A549 treated with AZD2906 at 1 μM for 4 hours (cell line): ENCODE data around the gene KCNS1. TPM values are rescaled to one million over a fixed set of nuclear protein-coding genes. Genes with fewer than 3 reads are reported as not detected.

Experiments
- total RNA-seq: library from RNA; stranded (reverse); fragments of 200-300 nt; extraction: Qiagen RNA extraction; gene quantifications from 5 replicates; pipeline ENCODE4 v1.2.3, GENCODE V29; 2022

The KCNS1 gene, protein sequence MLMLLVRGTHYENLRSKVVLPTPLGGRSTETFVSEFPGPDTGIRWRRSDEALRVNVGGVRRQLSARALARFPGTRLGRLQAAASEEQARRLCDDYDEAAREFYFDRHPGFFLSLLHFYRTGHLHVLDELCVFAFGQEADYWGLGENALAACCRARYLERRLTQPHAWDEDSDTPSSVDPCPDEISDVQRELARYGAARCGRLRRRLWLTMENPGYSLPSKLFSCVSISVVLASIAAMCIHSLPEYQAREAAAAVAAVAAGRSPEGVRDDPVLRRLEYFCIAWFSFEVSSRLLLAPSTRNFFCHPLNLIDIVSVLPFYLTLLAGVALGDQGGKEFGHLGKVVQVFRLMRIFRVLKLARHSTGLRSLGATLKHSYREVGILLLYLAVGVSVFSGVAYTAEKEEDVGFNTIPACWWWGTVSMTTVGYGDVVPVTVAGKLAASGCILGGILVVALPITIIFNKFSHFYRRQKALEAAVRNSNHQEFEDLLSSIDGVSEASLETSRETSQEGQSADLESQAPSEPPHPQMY
- total RNA-seq: not detected in 5 replicates

DNA sequence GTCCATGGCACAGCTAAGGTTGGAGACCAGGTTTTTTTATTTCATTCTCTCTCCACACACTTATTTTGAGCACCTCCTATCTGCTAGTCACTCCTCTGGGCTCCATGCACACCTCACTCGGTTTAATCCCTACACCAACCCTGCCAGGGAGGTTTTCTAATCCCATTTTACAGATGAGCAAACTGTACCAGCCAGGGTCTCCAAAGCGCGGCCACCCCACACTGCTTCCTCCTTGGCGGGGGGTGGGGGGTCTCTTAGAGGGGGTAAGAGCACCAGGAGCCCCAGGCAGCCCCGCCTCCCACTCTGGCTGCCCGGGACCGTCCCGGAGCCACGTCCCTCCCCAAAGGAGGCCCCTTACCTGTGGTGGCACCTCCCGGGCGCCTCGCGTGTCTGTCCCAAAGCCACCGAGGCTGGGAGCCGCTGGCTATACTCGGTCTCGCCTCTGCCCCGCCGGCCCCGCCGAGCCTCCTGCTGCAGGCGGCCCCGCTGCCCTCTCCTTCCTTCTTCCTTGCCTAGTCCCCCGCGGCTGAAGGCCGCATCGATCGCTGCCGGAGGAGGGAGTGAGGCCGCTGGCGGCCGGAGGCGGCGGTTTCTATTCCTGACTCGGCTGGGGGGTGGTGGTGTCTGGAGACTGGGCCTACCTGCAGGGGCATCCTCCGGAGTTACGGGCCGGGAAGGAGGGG lies at the start of gene KCNS1:
Gene KCNS1 (minus strand): TSS at position 565 of the 683 bp plus-strand sequence. CDS start 1,891 bp downstream, outside the sequence.

DNA sequence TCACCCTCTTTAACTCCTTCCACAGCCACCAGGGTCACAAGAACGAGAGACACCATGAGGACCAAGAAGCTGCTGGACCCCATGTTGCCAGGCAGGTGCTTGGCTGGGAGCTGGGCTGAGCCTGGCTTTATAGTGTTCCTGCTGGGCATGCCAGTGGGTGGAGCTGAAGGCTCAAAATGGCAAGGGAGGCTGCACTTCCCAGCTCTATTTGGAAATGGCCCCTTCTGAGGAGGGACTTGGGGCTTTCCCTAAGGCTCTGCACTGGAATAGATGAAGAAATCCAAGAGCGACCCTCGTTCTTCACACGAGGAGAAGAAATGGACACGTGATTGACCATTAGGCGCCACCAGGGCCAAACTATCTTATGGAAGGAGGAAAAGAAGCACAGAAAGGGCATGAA lies 23.4 kb upstream of the KCNS1 start, which contains the start of gene WFDC12:
Gene WFDC12 (minus strand): TSS at position 101 of the 400 bp plus-strand sequence. CDS start 18 bp downstream, at position 83.

DNA sequence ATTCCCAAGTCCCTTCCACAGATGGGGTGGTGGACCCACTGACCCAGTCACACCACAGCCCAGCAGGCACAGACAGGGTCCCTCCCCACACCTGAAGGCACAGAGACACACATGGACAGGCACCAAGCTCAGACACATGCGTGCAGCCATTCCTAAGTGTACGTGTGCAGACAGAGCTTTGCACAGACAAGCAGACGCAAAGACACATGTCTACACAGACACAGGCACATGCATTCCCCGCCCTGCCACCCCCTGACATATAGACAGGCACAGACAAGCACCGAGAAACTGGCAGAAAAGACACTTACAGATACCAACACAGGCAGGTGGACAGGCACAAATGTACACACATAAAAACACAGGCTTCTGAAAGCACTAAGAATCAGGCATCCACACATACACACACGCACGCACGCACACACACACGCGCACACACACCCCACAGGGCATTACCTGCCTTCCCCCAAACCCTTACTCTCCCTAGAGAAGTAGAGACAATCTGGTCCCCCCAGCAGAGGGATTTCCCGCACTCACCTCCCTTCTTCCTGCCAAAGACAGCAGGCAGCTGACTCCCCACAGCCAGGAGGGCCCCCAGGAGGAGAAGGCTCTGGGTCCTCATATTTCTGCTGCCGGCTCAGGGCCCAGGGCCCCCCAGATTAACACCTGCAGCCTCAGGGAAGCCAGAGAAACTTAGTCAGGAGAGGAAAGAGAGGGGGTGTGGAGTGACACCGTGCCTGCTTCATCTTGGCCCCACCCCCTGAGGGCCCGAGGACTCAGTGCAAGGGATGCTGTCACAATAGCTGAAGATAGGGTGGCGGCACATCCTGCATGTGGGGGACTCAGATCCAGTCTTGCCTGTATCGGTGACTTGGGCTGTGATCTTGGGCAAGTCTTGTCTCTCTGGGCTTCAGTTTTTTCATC lies 13.8 kb upstream of the KCNS1 start, which contains the start of gene WFDC5:
Gene WFDC5 (minus strand): TSS at position 710 of the 921 bp plus-strand sequence. CDS start 91 bp downstream, at position 619.

Other genes starting within 250 kb of the KCNS1 start
- gene YWHAB, start 215.4 kb downstream of the KCNS1 start, total RNA-seq: 183 to 210 TPM (median 187 TPM) in 5 replicates
- gene PABPC1L, start 191.1 kb downstream of the KCNS1 start, total RNA-seq: 8.7 to 18.7 TPM (median 15.3 TPM) in 5 replicates
- 38.6 to 44.3 TPM (median 41.2 TPM) in 5 replicates for gene TOMM34, start 140.7 kb downstream of the KCNS1 start, total RNA-seq
- gene STK4, start 134.6 kb downstream of the KCNS1 start, total RNA-seq: 11.4 to 14.1 TPM (median 12.0 TPM) in 5 replicates
- gene WFDC5, start 14.0 kb upstream of the KCNS1 start, total RNA-seq: 0.08 TPM in 1 of 5 replicates, not detected in the others
- gene WFDC12, start 23.3 kb upstream of the KCNS1 start, total RNA-seq: not detected in 5 replicates
- gene PI3, start 73.8 kb upstream of the KCNS1 start, total RNA-seq: 2.6 to 5.1 TPM (median 3.0 TPM) in 5 replicates
- not detected in 5 replicates for gene SEMG1, start 105.9 kb upstream of the KCNS1 start, total RNA-seq
- not detected in 5 replicates for gene SEMG2, start 120.2 kb upstream of the KCNS1 start, total RNA-seq
- 10.1 to 16.1 TPM (median 11.6 TPM) in 5 replicates for gene SLPI, start 153.4 kb upstream of the KCNS1 start, total RNA-seq
- not detected in 5 replicates for gene RBPJL, start 205.7 kb upstream of the KCNS1 start, total RNA-seq
- gene MATN4, start 207.2 kb upstream of the KCNS1 start, total RNA-seq: 0.10 to 0.22 TPM (median 0.12 TPM) in 4 of 5 replicates, not detected in the other
- 89.5 to 111 TPM (median 95.6 TPM) in 5 replicates for gene SDC4, start 247.3 kb upstream of the KCNS1 start, total RNA-seq